Tibial nerve (tissue), 4 donors: ENCODE data around the gene PRMT5. TPM values are rescaled to one million over a fixed set of nuclear protein-coding genes. Genes with fewer than 3 reads are reported as not detected.

Experiments used
- DNase-seq, 2 donors: peaks; one replicate each; pipeline ENCODE4 v3.0.0-alpha.2; 2019; ENCODE audit warnings: low spot score in 2 of 2
- H3K27ac ChIP-seq, 4 donors: fragments of 200-600 bp; sonication (generic) in 3 of 4; one replicate each; pipeline ENCODE4 v1.5.1; 2017 to 2019; ENCODE audit warnings: mild to moderate bottlenecking in 1 of 4
- H3K27me3 ChIP-seq, 2 donors: fragments of 200-600 bp; sonication (generic) in 1 of 2; one replicate each; pipeline versions ENCODE4 v1.5.1 to v1.6.0; 2017 to 2019
- H3K36me3 ChIP-seq, 3 donors: fragments of 200-600 bp; sonication (generic); one replicate each; pipeline ENCODE4 v1.5.1; 2018 to 2019
- H3K4me1 ChIP-seq, 4 donors: fragments of 200-600 bp; sonication (generic) in 3 of 4; one replicate each; pipeline ENCODE4 v1.5.1; 2017 to 2019
- H3K4me3 ChIP-seq, 4 donors: fragments of 200-600 bp; sonication (generic) in 3 of 4; one replicate each; pipeline ENCODE4 v1.5.1; 2017 to 2019; ENCODE audit warnings: mild to moderate bottlenecking in 1 of 4, moderate library complexity in 1 of 4
- H3K9me3 ChIP-seq, 4 donors: fragments of 200-600 bp; sonication (generic) in 3 of 4; one replicate each; pipeline ENCODE4 v1.5.1; 2017 to 2019
- CTCF ChIP-seq, 5 experiments: fragments of 200-600 bp in 3 of 5; fragments of 450-650 bp in 2 of 5; sonication (generic) in 3 of 5; IDR thresholded peaks; one replicate each; pipeline ENCODE4 v1.5.1; 2016 to 2019; ENCODE audit warnings: antibody characterized with exemption in 5 of 5, mild to moderate bottlenecking in 3 of 5, moderate library complexity in 2 of 5
- EP300 ChIP-seq, 2 donors: sonication (generic); formaldehyde crosslinking; IDR thresholded peaks; one replicate each; pipeline ENCODE4 v1.6.1; 2017; ENCODE audit warnings: antibody characterized with exemption in 2 of 2, mild to moderate bottlenecking in 1 of 2
- POLR2A ChIP-seq, 2 donors: fragments of 450-650 bp; IDR thresholded peaks; one replicate each; pipeline ENCODE4 v1.6.1; 2017; ENCODE audit warnings: antibody characterized with exemption in 2 of 2, mild to moderate bottlenecking in 2 of 2, moderate library complexity in 2 of 2
- WGBS, 2 donors: methylation state at CpG; one replicate each; pipeline ENCODE4 v1.1.5; 2018; 5-methylcytosine and 5-hydroxymethylcytosine counted together
- total RNA-seq, 4 donors: library from RNA; depleted of rRNA; stranded (reverse); fragments of >200 nt; gene quantifications; one replicate each; pipeline ENCODE4 v1.1.0, GENCODE V29; 2016

The PRMT5 gene
- total RNA-seq, 4 donors from 2014 or later = 60.6 to 82.5 (median 76.8) TPM

GRCh38 chr14:22878271-22879246 is 50.6 kb downstream of the PRMT5 start:
- no peaks in the 10 kb centered on the region for H3K9me3 ChIP-seq
- TF ChIP-seq POLR2A (IDR thresholded peaks at IDR 0.05) (no peak), CTCF (IDR thresholded peaks at IDR 0.05) (no peak), EP300 (IDR thresholded peaks at IDR 0.05) (no peak)
- peaks cover 0 to 49% (median 12%) of the 10 kb centered on the region in 4 donors for H3K4me1 ChIP-seq
- H3K4me3 ChIP-seq = no peak overlapping the region
- WGBS, 2 donors = 71 to 72% methylated on average over 8 of the region's 8 CpGs
- no peak for DNase-seq
- peaks cover 0 to 66% (median 39%) of the 10 kb centered on the region in 3 donors for H3K36me3 ChIP-seq
- no peak overlapping the region for H3K27ac ChIP-seq
- H3K27me3 ChIP-seq = no peaks in the 10 kb centered on the region

DNA sequence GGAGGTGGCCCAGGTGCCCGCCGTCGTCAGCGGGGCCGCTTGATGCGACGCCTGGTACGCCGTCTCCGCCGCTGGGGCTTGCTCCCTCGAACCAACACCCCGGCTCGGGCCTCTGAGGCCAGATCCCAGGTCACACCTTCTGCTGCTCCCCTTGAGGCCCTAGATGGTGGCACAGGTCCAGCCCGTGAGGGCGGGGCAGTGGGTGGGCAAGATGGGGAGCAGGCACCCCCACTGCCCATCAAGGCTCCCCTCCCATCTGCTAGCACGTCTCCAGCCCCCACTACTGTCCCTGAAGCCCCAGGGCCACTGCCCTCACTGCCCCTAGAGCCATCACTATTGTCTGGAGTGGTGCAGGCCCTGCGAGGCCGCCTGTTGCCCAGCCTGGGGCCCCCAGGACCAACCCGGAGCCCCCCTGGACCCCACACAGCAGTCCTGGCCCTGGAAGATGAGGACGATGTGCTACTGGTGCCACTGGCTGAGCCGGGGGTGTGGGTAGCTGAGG is 52.1 kb downstream of the PRMT5 start:
- Histone ChIP-seq H3K4me3 (no peak overlapping the region), H3K36me3 (peaks cover 0 to 71% (median 39%) of the 10 kb centered on the region in 3 donors), H3K27me3 (no peaks in the 10 kb centered on the region), H3K4me1 (peaks cover 0 to 44% (median 6%) of the 10 kb centered on the region in 4 donors), H3K27ac (no peak overlapping the region), H3K9me3 (no peaks in the 10 kb centered on the region)
- no peak for DNase-seq
- 93 to 94% methylated on average over 15 to 22 of the region's 22 CpGs for WGBS, 2 donors
- TF ChIP-seq POLR2A (IDR thresholded peaks at IDR 0.05) = no peak
- no peak for TF ChIP-seq CTCF (IDR thresholded peaks at IDR 0.05)
- no peak for TF ChIP-seq EP300 (IDR thresholded peaks at IDR 0.05)

DNA sequence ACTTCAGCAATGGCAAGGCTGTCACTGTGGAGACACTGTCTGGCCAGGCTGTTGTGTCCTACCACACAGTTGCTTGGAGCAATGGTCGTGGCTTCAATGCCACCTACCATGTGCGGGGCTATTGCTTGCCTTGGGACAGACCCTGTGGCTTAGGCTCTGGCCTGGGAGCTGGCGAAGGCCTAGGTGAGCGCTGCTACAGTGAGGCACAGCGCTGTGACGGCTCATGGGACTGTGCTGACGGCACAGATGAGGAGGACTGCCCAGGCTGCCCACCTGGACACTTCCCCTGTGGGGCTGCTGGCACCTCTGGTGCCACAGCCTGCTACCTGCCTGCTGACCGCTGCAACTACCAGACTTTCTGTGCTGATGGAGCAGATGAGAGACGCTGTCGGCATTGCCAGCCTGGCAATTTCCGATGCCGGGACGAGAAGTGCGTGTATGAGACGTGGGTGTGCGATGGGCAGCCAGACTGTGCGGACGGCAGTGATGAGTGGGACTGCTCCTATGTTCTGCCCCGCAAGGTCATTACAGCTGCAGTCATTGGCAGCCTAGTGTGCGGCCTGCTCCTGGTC is 53.3 kb downstream of the PRMT5 start:
- DNase-seq = no peak
- Histone ChIP-seq H3K4me1 (peaks cover 0 to 42% (median 6%) of the 10 kb centered on the region in 4 donors), H3K9me3 (no peaks in the 10 kb centered on the region), H3K36me3 (peaks cover 0 to 71% (median 39%) of the 10 kb centered on the region in 3 donors), H3K27ac (no peak overlapping the region), H3K4me3 (no peak overlapping the region), H3K27me3 (no peaks in the 10 kb centered on the region)
- TF ChIP-seq CTCF (IDR thresholded peaks at IDR 0.05) (no peak), EP300 (IDR thresholded peaks at IDR 0.05) (no peak), POLR2A (IDR thresholded peaks at IDR 0.05) (no peak)
- WGBS, 2 donors = 93 to 96% methylated on average over 18 to 19 of the region's 20 CpGs

DNA sequence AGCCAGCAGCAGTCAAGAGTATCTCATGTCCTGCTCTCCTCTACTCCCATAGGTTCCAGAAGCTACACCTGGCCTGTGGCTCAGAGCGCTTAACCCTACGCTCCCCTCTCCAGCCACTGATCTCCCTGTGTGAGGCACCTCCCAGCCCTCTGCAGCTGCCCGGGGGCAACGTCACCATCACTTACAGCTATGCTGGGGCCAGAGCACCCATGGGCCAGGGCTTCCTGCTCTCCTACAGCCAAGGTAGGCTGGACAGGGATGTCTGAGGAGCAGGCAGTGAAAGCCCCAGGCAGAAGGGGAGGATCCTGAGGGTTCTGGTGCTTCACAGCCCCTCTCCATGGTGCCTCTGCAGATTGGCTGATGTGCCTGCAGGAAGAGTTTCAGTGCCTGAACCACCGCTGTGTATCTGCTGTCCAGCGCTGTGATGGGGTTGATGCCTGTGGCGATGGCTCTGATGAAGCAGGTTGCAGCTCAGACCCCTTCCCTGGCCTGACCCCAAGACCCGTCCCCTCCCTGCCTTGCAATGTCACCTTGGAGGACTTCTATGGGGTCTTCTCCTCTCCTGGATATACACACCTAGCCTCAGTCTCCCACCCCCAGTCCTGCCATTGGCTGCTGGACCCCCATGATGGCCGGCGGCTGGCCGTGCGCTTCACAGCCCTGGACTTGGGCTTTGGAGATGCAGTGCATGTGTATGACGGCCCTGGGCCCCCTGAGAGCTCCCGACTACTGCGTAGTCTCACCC is 54.0 kb downstream of the PRMT5 start:
- peaks cover 0 to 49% (median 11%) of the 10 kb centered on the region in 4 donors for H3K4me1 ChIP-seq
- H3K27ac ChIP-seq = no peak overlapping the region
- no peak overlapping the region for H3K4me3 ChIP-seq
- TF ChIP-seq CTCF (IDR thresholded peaks at IDR 0.05) (no peak), EP300 (IDR thresholded peaks at IDR 0.05) (no peak), POLR2A (IDR thresholded peaks at IDR 0.05) (no peak)
- 92 to 93% methylated on average over 12 to 15 of the region's 15 CpGs for WGBS, 2 donors
- H3K9me3 ChIP-seq = no peaks in the 10 kb centered on the region
- DNase-seq = no peak
- peaks cover 0 to 71% (median 39%) of the 10 kb centered on the region in 3 donors for H3K36me3 ChIP-seq
- no peaks in the 10 kb centered on the region for H3K27me3 ChIP-seq
